GM12878 (cell line): ENCODE measurements around the gene FBXL5. TPM values are rescaled to one million over a fixed set of nuclear protein-coding genes. Genes with fewer than 3 reads are reported as not detected.

Source experiments
- ATAC-seq: fragments of 200-7000 bp; cut with Tn5 transposase; 3 replicates; pipeline ENCODE4 v1.9.1; 2020; ENCODE audit warnings: mild to moderate bottlenecking, moderate library complexity
- BruUV-seq: library from RNA; stranded (reverse); fragments of 400-500 nt; replicated peaks from 2 replicates; lab custom pipeline; 2021; lab: Mats Ljungman, UMichigan
- CTCF ChIA-PET: fragments of 300-600 bp; sonication (Branson Sonifier 250); formaldehyde crosslinking; extraction: SDS; loops from one replicate; lab custom pipeline; 2021; ENCODE audit warnings: inconsistent platforms; lab: Yijun Ruan, JAX
- POLR2A ChIA-PET: fragments of 350-600 bp; formaldehyde crosslinking; extraction: SDS; loops from one replicate; lab custom pipeline; 2021; ENCODE audit warnings: inconsistent platforms; lab: Charles Lee
- RAD21 ChIA-PET: fragments of 300-600 bp; sonication (Branson Sonifier 250); formaldehyde crosslinking; loops from one replicate; lab custom pipeline; 2023; ENCODE audit warnings: antibody characterized with exemption; ENCODE audit not compliant: unreplicated experiment; lab: Charles Lee
- SMC1A ChIA-PET: fragments of 300-600 bp; sonication (Branson Sonifier 250); formaldehyde crosslinking; loops from one replicate; lab custom pipeline; 2023; ENCODE audit not compliant: unreplicated experiment, uncharacterized antibody; lab: Charles Lee
- DNase-seq: peaks from one replicate; pipeline ENCODE4 v3.0.0-alpha.2; 2011; ENCODE audit warnings: low read depth, low spot score
- FAIRE-seq: peaks from 3 replicates; lab custom pipeline; 2011; peaks lifted over from hg19 to GRCh38; lab: Jason Lieb, UNC
- H2AFZ ChIP-seq: 2 replicates; pipeline ENCODE4 v1.6.0; 2011; ENCODE audit warnings: low read depth, low read length, control low read depth; ENCODE audit not compliant: control insufficient read depth
- H3K27ac ChIP-seq: 2 replicates; pipeline ENCODE4 v1.5.1; 2011; ENCODE audit warnings: control low read depth; ENCODE audit not compliant: control insufficient read depth, insufficient read depth
- H3K27me3 ChIP-seq, 2 experiments: replicated peaks in 1 of 2; 2 replicates each; pipeline versions ENCODE4 v1.6.0 to v1.6.1; 2011; ENCODE audit warnings: low read length in 1 of 2; ENCODE audit not compliant: control insufficient read depth in 2 of 2, insufficient read depth in 2 of 2
- H3K36me3 ChIP-seq, 2 experiments: 2 replicates each; pipeline ENCODE4 v1.5.1; 2011; ENCODE audit warnings: low read length in 1 of 2; ENCODE audit not compliant: control insufficient read depth in 2 of 2, insufficient read depth in 2 of 2
- H3K4me1 ChIP-seq: 2 replicates; pipeline ENCODE4 v1.6.1; 2011; ENCODE audit warnings: mild to moderate bottlenecking, low read length, moderate library complexity, mixed read lengths; ENCODE audit not compliant: control insufficient read depth, insufficient read depth
- H3K4me2 ChIP-seq: 2 replicates; pipeline ENCODE4 v1.6.0; 2011; ENCODE audit warnings: control low read depth; ENCODE audit not compliant: control insufficient read depth, insufficient read depth
- H3K4me3 ChIP-seq: fragments of 200-600 bp; sonication (generic); 2 replicates; pipeline ENCODE4 v1.5.1; 2016
- H3K79me2 ChIP-seq: 2 replicates; pipeline ENCODE4 v1.6.0; 2011; ENCODE audit warnings: low read length; ENCODE audit not compliant: control insufficient read depth, insufficient read depth
- H3K9ac ChIP-seq: 2 replicates; pipeline ENCODE4 v1.8.0; 2011; ENCODE audit warnings: low read length, control low read depth, mixed read lengths; ENCODE audit not compliant: control insufficient read depth, insufficient read depth
- H3K9me3 ChIP-seq: replicated peaks from 3 replicates; pipeline ENCODE4 v1.5.1; 2011; ENCODE audit warnings: mild to moderate bottlenecking, low read length; ENCODE audit not compliant: control insufficient read depth, insufficient read depth
- H4K20me1 ChIP-seq: 2 replicates; pipeline ENCODE4 v1.6.0; 2011; ENCODE audit not compliant: control insufficient read depth, insufficient read depth
- CHD4 ChIP-seq: fragments of 200-600 bp; sonication (generic); IDR thresholded peaks from 2 replicates; pipeline ENCODE4 v1.6.1; 2016; ENCODE audit warnings: mild to moderate bottlenecking
- HDAC2 ChIP-seq: fragments of 200-600 bp; sonication (generic); IDR thresholded peaks from 2 replicates; pipeline ENCODE4 v1.6.1; 2017
- KLF5 ChIP-seq: fragments of 450-650 bp; IDR thresholded peaks from 2 replicates; pipeline ENCODE4 v1.6.1; 2014; ENCODE audit warnings: mild to moderate bottlenecking; ENCODE audit not compliant: partially characterized antibody
- MEF2A ChIP-seq: IDR thresholded peaks from 2 replicates; pipeline ENCODE4 v1.6.1; 2011; ENCODE audit warnings: low read depth, mild to moderate bottlenecking, low read length, moderate library complexity; ENCODE audit not compliant: insufficient read depth
- NR2F1 ChIP-seq: fragments of 450-650 bp; conservative IDR thresholded peaks from 2 replicates; pipeline ENCODE4 v1.6.1; 2017; ENCODE audit warnings: mild to moderate bottlenecking
- PAX8 ChIP-seq: fragments of 450-650 bp; IDR thresholded peaks from 2 replicates; pipeline ENCODE4 v1.6.1; 2017; ENCODE audit warnings: mild to moderate bottlenecking, moderate library complexity
- RCOR1 ChIP-seq: conservative IDR thresholded peaks from 2 replicates; pipeline ENCODE4 v1.6.1; 2012; ENCODE audit warnings: low read depth, low read length, improper control_type of control experiment
- SPI1 ChIP-seq: IDR thresholded peaks from 2 replicates; pipeline ENCODE4 v1.6.1; 2011; ENCODE audit warnings: low read depth, mild to moderate bottlenecking, low read length, moderate library complexity, borderline replicate concordance; ENCODE audit not compliant: insufficient read depth
- SREBF1 ChIP-seq: IDR thresholded peaks from 2 replicates; pipeline ENCODE4 v1.6.1; 2012; ENCODE audit warnings: mild to moderate bottlenecking, low read length
- SREBF2 ChIP-seq: IDR thresholded peaks from 2 replicates; pipeline ENCODE4 v1.6.1; 2012; ENCODE audit warnings: mild to moderate bottlenecking, low read length
- STAT3 ChIP-seq: IDR thresholded peaks from 2 replicates; pipeline ENCODE4 v1.6.1; 2011; ENCODE audit warnings: low read depth, low read length, improper control_type of control experiment
- ZNF384 ChIP-seq: IDR thresholded peaks from 2 replicates; pipeline ENCODE4 v1.6.1; 2012; ENCODE audit warnings: low read depth, mild to moderate bottlenecking, low read length, improper control_type of control experiment, borderline replicate concordance
- ZSCAN29 ChIP-seq: fragments of 450-650 bp; IDR thresholded peaks from 2 replicates; pipeline ENCODE4 v1.6.1; 2017; ENCODE audit warnings: mild to moderate bottlenecking, moderate library complexity
- WGBS: methylation state at CpG from one replicate; pipeline ENCODE4 v1.1.6; 2016; ENCODE audit warnings: low lambda C conversion rate; ENCODE audit not compliant: insufficient replicate concordance, insufficient coverage; ENCODE audit errors: missing lambda C conversion rate; 5-methylcytosine and 5-hydroxymethylcytosine counted together
- in situ Hi-C: fragments of 300-500 bp; cut with MboI; formaldehyde crosslinking; loops from 9 replicates; pipeline ENCODE4 v1.14.3; 2018; ENCODE audit warnings: mixed read lengths
- intact Hi-C: fragments of 100-400 bp; cut with micrococcal nuclease; formaldehyde crosslinking; loops from one replicate; pipeline ENCODE4 v1.14.2; 2022; ENCODE audit not compliant: unreplicated experiment
- polyA plus RNA-seq, 11 experiments: library from polyadenylated mRNA; depleted of rRNA in 4 of 11; unstranded in 6 of 11; stranded (reverse) in 5 of 11; fragments of >200 nt; fragmentation: Nextera tagmentation in 4 of 11; fragmentation: Illumina TruSeq in 1 of 11; extraction: Ambion mirVana in 4 of 11; extraction: Trizol in 1 of 11; gene quantifications; 1 replicate in 1 of 11; 2 replicates in 10 of 11; pipeline versions ENCODE4 v1.2.1 to v1.2.3, GENCODE V29; 2011 to 2016; ENCODE audit warnings: inconsistent platforms in 2 of 11, missing spikeins in 2 of 11, low read depth in 1 of 11
- total RNA-seq, 4 experiments: library from RNA; depleted of rRNA in 3 of 4; stranded (reverse); fragments of >200 nt in 3 of 4; fragmentation: Illumina TruSeq in 1 of 4; extraction: Trizol in 1 of 4; gene quantifications; 2 replicates each; pipeline versions ENCODE4 v1.2.1 to v1.2.3, GENCODE V29; 2013 to 2021
- TF ChIP-seq, protein P1 (sequence below): fragments of 150-350 bp; IDR thresholded peaks from 2 replicates; pipeline ENCODE4 v1.6.1; 2014; ENCODE audit warnings: mild to moderate bottlenecking, low read depth, low read length
- TF ChIP-seq, protein P2 (sequence below): fragments of 450-650 bp; IDR thresholded peaks from 2 replicates; pipeline ENCODE4 v1.6.1; 2017; ENCODE audit warnings: low read depth, mild to moderate bottlenecking, moderate library complexity
- TF ChIP-seq, protein P3 (sequence below): IDR thresholded peaks from 2 replicates; pipeline ENCODE4 v1.6.1; 2012; ENCODE audit warnings: low read length, inconsistent platforms

FBXL5 gene
- total and polyA plus RNA-seq, 10 of the 15 experiments (the other 5 are each of a cell fraction or from before 2014, with no cell fraction given) = 10.1 to 46.2 (median 32.7) TPM

DNA sequence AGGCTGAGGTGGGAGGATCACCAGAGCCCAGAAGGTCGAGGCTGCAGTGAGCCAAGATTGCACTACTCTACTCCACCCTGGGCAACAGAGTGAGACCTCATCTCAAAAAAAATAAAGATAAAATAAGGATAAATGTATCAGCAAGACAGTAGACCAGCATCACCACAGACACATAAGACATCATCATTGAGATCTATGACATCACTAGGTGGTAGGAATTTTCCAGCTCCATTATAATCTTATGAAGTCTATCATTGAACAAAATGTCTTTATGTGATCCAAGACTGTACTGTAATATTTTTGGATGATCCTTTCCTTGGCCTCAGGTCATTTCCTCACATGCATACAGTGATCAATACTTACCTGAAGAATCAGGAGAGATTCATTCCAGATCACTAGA is 18.2 kb upstream of the FBXL5 start:
- no peak overlapping the region for H2AFZ ChIP-seq
- ChIA-PET CTCF (interaction anchor here (0.6 to 1.7 kb wide), 4 partner anchors 16 to 431 kb away, joined by 3 to 5 read pairs (median 4); no protein-coding TSS in a partner anchor), RAD21 (interaction anchor here (0.7 to 1.9 kb wide), 2 partner anchors 21 to 84 kb away, joined by 3 to 9 read pairs; no protein-coding TSS in a partner anchor), POLR2A (interaction anchor here (0.7 to 1.4 kb wide), 4 partner anchors 9 to 21 kb away, joined by 3 to 6 read pairs (median 4); no protein-coding TSS in a partner anchor)
- H3K4me2 ChIP-seq = no peak overlapping the region
- H3K27ac ChIP-seq = no peak overlapping the region
- DNase-seq = no peak
- WGBS = 94% methylated on average over 1 of the region's 1 CpG
- no peaks in the 10 kb centered on the region for H3K9me3 ChIP-seq
- no TSS peak for BruUV-seq
- H3K4me3 ChIP-seq = no peak overlapping the region
- TF ChIP-seq PAX8 = no peak
- TF ChIP-seq SREBF1 = no peak
- TF ChIP-seq, protein P1, sequence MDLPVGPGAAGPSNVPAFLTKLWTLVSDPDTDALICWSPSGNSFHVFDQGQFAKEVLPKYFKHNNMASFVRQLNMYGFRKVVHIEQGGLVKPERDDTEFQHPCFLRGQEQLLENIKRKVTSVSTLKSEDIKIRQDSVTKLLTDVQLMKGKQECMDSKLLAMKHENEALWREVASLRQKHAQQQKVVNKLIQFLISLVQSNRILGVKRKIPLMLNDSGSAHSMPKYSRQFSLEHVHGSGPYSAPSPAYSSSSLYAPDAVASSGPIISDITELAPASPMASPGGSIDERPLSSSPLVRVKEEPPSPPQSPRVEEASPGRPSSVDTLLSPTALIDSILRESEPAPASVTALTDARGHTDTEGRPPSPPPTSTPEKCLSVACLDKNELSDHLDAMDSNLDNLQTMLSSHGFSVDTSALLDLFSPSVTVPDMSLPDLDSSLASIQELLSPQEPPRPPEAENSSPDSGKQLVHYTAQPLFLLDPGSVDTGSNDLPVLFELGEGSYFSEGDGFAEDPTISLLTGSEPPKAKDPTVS = no peak
- no peak for TF ChIP-seq SPI1
- no peak for TF ChIP-seq HDAC2
- TF ChIP-seq, protein P2, sequence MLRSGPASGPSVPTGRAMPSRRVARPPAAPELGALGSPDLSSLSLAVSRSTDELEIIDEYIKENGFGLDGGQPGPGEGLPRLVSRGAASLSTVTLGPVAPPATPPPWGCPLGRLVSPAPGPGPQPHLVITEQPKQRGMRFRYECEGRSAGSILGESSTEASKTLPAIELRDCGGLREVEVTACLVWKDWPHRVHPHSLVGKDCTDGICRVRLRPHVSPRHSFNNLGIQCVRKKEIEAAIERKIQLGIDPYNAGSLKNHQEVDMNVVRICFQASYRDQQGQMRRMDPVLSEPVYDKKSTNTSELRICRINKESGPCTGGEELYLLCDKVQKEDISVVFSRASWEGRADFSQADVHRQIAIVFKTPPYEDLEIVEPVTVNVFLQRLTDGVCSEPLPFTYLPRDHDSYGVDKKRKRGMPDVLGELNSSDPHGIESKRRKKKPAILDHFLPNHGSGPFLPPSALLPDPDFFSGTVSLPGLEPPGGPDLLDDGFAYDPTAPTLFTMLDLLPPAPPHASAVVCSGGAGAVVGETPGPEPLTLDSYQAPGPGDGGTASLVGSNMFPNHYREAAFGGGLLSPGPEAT = no peak
- TF ChIP-seq CHD4 = no peak
- no peak for TF ChIP-seq RCOR1
- TF ChIP-seq, protein P3, sequence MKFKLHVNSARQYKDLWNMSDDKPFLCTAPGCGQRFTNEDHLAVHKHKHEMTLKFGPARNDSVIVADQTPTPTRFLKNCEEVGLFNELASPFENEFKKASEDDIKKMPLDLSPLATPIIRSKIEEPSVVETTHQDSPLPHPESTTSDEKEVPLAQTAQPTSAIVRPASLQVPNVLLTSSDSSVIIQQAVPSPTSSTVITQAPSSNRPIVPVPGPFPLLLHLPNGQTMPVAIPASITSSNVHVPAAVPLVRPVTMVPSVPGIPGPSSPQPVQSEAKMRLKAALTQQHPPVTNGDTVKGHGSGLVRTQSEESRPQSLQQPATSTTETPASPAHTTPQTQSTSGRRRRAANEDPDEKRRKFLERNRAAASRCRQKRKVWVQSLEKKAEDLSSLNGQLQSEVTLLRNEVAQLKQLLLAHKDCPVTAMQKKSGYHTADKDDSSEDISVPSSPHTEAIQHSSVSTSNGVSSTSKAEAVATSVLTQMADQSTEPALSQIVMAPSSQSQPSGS = no peak
- TF ChIP-seq MEF2A = no peak
- TF ChIP-seq ZNF384 = no peak
- TF ChIP-seq ZSCAN29 = no peak
- no peak for TF ChIP-seq SREBF2
- TF ChIP-seq NR2F1 = no peak
- no peak for TF ChIP-seq STAT3
- TF ChIP-seq KLF5 = no peak
- TF ChIP-seq, all 136 proteins: peak for 0
- FAIRE-seq = peak; percentile 7
- H4K20me1 ChIP-seq = no peaks in the 10 kb centered on the region
- in situ Hi-C loops (no loop called here), intact Hi-C loops (no loop called here)
- no peaks in the 10 kb centered on the region for H3K27me3 ChIP-seq
- H3K9ac ChIP-seq = no peak overlapping the region
- SMC1A ChIA-PET = interaction anchor here (0.6 to 1.8 kb wide), 6 partner anchors 10 to 158 kb away, joined by 3 to 6 read pairs (median 3); no protein-coding TSS in a partner anchor
- no peak for ATAC-seq
- H3K79me2 ChIP-seq = peaks cover 49% of the 10 kb centered on the region
- H3K4me1 ChIP-seq = peaks cover 4% of the 10 kb centered on the region; the same call in 1 of the 2 replicates
- no peaks in the 10 kb centered on the region for H3K36me3 ChIP-seq
